H9 (cell line): ENCODE data around the gene PTOV1. TPM values are rescaled to one million over a fixed set of nuclear protein-coding genes. Genes with fewer than 3 reads are reported as not detected.
A peak's percentile ranks its signal among the peaks of the same experiment; 100 is the strongest.

Source experiments
- DNase-seq: peaks from one replicate; pipeline ENCODE4 v3.0.0-alpha.2; 2017
- H2AFZ ChIP-seq: one replicate; pipeline ENCODE4 v1.6.1; 2013; ENCODE audit warnings: mild to moderate bottlenecking, low read length, control low read depth, moderate library complexity
- H2AK5ac ChIP-seq: 2 replicates; pipeline ENCODE4 v1.6.1; 2013; ENCODE audit warnings: low read length, control low read depth, mixed read lengths; ENCODE audit not compliant: insufficient read length
- H2BK120ac ChIP-seq: one replicate; pipeline ENCODE4 v1.6.1; 2013; ENCODE audit warnings: low read depth, mild to moderate bottlenecking, low read length, control low read depth, inconsistent platforms; ENCODE audit not compliant: poor library complexity, severe bottlenecking
- H2BK12ac ChIP-seq: 2 replicates; pipeline ENCODE4 v1.6.1; 2013; ENCODE audit warnings: low read length, control low read depth, mixed read lengths, low read depth; ENCODE audit not compliant: insufficient read length
- H2BK15ac ChIP-seq: 2 replicates; pipeline ENCODE4 v1.6.1; 2013; ENCODE audit warnings: low read depth, low read length, control low read depth
- H2BK20ac ChIP-seq: one replicate; pipeline ENCODE4 v1.6.1; 2013; ENCODE audit warnings: low read depth, mild to moderate bottlenecking, low read length, control low read depth, inconsistent platforms; ENCODE audit not compliant: poor library complexity, severe bottlenecking
- H2BK5ac ChIP-seq: 2 replicates; pipeline ENCODE4 v1.6.1; 2013; ENCODE audit warnings: low read length, control low read depth, mixed read lengths; ENCODE audit not compliant: insufficient read length
- H3K14ac ChIP-seq: 2 replicates; pipeline ENCODE4 v1.6.1; 2013; ENCODE audit warnings: low read length, control low read depth; ENCODE audit not compliant: insufficient read depth
- H3K18ac ChIP-seq: 2 replicates; pipeline ENCODE4 v1.6.1; 2013; ENCODE audit warnings: low read depth, mild to moderate bottlenecking, mixed read lengths, low read length, control low read depth; ENCODE audit not compliant: insufficient read length
- H3K23ac ChIP-seq: 2 replicates; pipeline ENCODE4 v1.6.1; 2013; ENCODE audit warnings: low read length, control low read depth, mixed read lengths, low read depth; ENCODE audit not compliant: insufficient read length
- H3K23me2 ChIP-seq: 2 replicates; pipeline ENCODE4 v1.6.1; 2013; ENCODE audit warnings: low read depth, mild to moderate bottlenecking, mixed read lengths, low read length, control low read depth; ENCODE audit not compliant: insufficient read length, poor library complexity, severe bottlenecking
- H3K27ac ChIP-seq: 2 replicates; pipeline ENCODE4 v1.5.1; 2013; ENCODE audit warnings: low read length, control low read depth, mixed read lengths, low read depth; ENCODE audit not compliant: insufficient read length
- H3K27me3 ChIP-seq: 2 replicates; pipeline ENCODE4 v1.6.1; 2013; ENCODE audit warnings: low read length, control low read depth, inconsistent platforms; ENCODE audit not compliant: insufficient read depth
- H3K4ac ChIP-seq: 2 replicates; pipeline ENCODE4 v1.6.1; 2013; ENCODE audit warnings: low read depth, mild to moderate bottlenecking, control low read depth, inconsistent platforms, low read length, moderate library complexity
- H3K4me1 ChIP-seq: 2 replicates; pipeline ENCODE4 v1.6.1; 2013; ENCODE audit warnings: low read length, control low read depth, inconsistent platforms; ENCODE audit not compliant: insufficient read depth
- H3K4me2 ChIP-seq: 2 replicates; pipeline ENCODE4 v1.6.1; 2013; ENCODE audit warnings: low read length, control low read depth, mixed read lengths; ENCODE audit not compliant: insufficient read length, insufficient read depth
- H3K56ac ChIP-seq: 2 replicates; pipeline ENCODE4 v1.6.1; 2013; ENCODE audit warnings: low read depth, mild to moderate bottlenecking, mixed read lengths, low read length, control low read depth; ENCODE audit not compliant: insufficient read length
- H3K79me1 ChIP-seq: 2 replicates; pipeline ENCODE4 v1.6.1; 2013; ENCODE audit warnings: low read depth, mild to moderate bottlenecking, moderate library complexity, low read length, control low read depth, inconsistent platforms; ENCODE audit not compliant: insufficient read depth, poor library complexity, severe bottlenecking
- H3K79me2 ChIP-seq: 2 replicates; pipeline ENCODE4 v1.6.1; 2013; ENCODE audit warnings: low read length, control low read depth, inconsistent platforms; ENCODE audit not compliant: insufficient read depth
- H3K9ac ChIP-seq: 2 replicates; pipeline ENCODE4 v1.6.1; 2013; ENCODE audit warnings: low read length, control low read depth, mixed read lengths; ENCODE audit not compliant: insufficient read length; ENCODE audit errors: extremely low read depth
- H3K9me3 ChIP-seq: one replicate; pipeline ENCODE4 v1.6.1; 2013; ENCODE audit warnings: low read depth, low read length, inconsistent platforms; ENCODE audit not compliant: control insufficient read depth
- H3T11ph ChIP-seq: one replicate; pipeline ENCODE4 v1.6.1; 2013; ENCODE audit warnings: mild to moderate bottlenecking, low read length, control low read depth, inconsistent platforms
- H4K20me1 ChIP-seq: one replicate; pipeline ENCODE4 v1.6.1; 2013; ENCODE audit not compliant: control insufficient read depth, insufficient read length, insufficient read depth
- H4K5ac ChIP-seq: 2 replicates; pipeline ENCODE4 v1.6.1; 2013; ENCODE audit warnings: low read depth, mild to moderate bottlenecking, mixed read lengths, low read length, control low read depth; ENCODE audit not compliant: insufficient read length
- H4K8ac ChIP-seq: replicated peaks from 2 replicates; pipeline ENCODE4 v1.6.1; 2013; ENCODE audit warnings: low read length, control low read depth, mixed read lengths, low read depth; ENCODE audit not compliant: insufficient read length
- H4K91ac ChIP-seq: 2 replicates; pipeline ENCODE4 v1.6.1; 2013; ENCODE audit warnings: low read depth, mild to moderate bottlenecking, moderate library complexity, mixed read lengths, low read length, control low read depth; ENCODE audit not compliant: insufficient read length
- H3K27ac Mint-ChIP-seq, 3 experiments: 2 replicates in 2 of 3; 3 replicates in 1 of 3; pipeline ENCODE4 v1.8.0; 2020 to 2021; ENCODE audit warnings: mixed read lengths in 3 of 3, mild to moderate bottlenecking in 1 of 3, moderate library complexity in 1 of 3
- H3K27me3 Mint-ChIP-seq: 2 replicates; pipeline ENCODE4 v1.8.0; 2021; ENCODE audit warnings: low read depth, mild to moderate bottlenecking, moderate library complexity, mixed read lengths
- H3K36me3 Mint-ChIP-seq, 3 experiments: 2 replicates in 2 of 3; 3 replicates in 1 of 3; pipeline ENCODE4 v1.8.0; 2020 to 2021; ENCODE audit warnings: low read depth in 3 of 3, mixed read lengths in 3 of 3; ENCODE audit not compliant: insufficient read depth in 1 of 3
- H3K4me1 Mint-ChIP-seq, 2 experiments: 2 replicates each; pipeline ENCODE4 v1.8.0; 2020; ENCODE audit warnings: mixed read lengths in 2 of 2
- H3K4me3 Mint-ChIP-seq, 2 experiments: 2 replicates in 1 of 2; 3 replicates in 1 of 2; pipeline ENCODE4 v1.8.0; 2020 to 2021; ENCODE audit warnings: mild to moderate bottlenecking in 2 of 2, mixed read lengths in 2 of 2, moderate library complexity in 1 of 2
- H3K9me3 Mint-ChIP-seq, 2 experiments: 2 replicates in 1 of 2; 3 replicates in 1 of 2; pipeline ENCODE4 v1.8.0; 2020; ENCODE audit warnings: mild to moderate bottlenecking in 2 of 2, mixed read lengths in 2 of 2, moderate library complexity in 1 of 2
- CTCF ChIP-seq: fragments of 200-600 bp; sonication (generic); conservative IDR thresholded peaks from 3 replicates; pipeline ENCODE4 v1.8.0; 2021; ENCODE audit warnings: antibody characterized with exemption, mild to moderate bottlenecking
- WGBS: extraction: QIAGEN DNeasy Blood & Tissue Kit; methylation state at CpG from one replicate; pipeline ENCODE4 v1.1.7; 2013; ENCODE audit warnings: missing lambda C conversion rate, low lambda C conversion rate, mixed read lengths; ENCODE audit not compliant: insufficient read length; ENCODE audit errors: extremely low coverage; 5-methylcytosine and 5-hydroxymethylcytosine counted together
- total RNA-seq: library from RNA; stranded (reverse); gene quantifications from 2 replicates; pipeline ENCODE4 v1.2.1, GENCODE V29; 2021

The PTOV1 gene
- total RNA-seq, 1 experiment from 2014 or later, result 309 TPM

GRCh38 chr19:49808711-49809159, 42.2 kb upstream of the PTOV1 start:
- no peak overlapping the region for H2BK5ac ChIP-seq
- no CpG with 5 or more reads among the region's 31 CpGs for WGBS
- H3K18ac ChIP-seq, result peak overlapping the region; percentile 73
- peak overlapping the region; percentile 72 to 83 for H3K4me3 Mint-ChIP-seq
- H3K27me3 ChIP-seq, result no peaks in the 10 kb centered on the region
- H3K14ac ChIP-seq, result peak overlapping the region; percentile 80
- H3K27me3 Mint-ChIP-seq, result peaks cover 7% of the 10 kb centered on the region
- peaks cover 16 to 30% of the 10 kb centered on the region in 2 experiments for H3K4me1 Mint-ChIP-seq
- DNase-seq, result peak; percentile 98
- H4K20me1 ChIP-seq, result no peaks in the 10 kb centered on the region
- H3K9ac ChIP-seq, result peak overlapping the region; percentile 28
- H3T11ph ChIP-seq, result no peak overlapping the region
- H2BK15ac ChIP-seq, result no peak overlapping the region
- H3K9me3 ChIP-seq, result no peaks in the 10 kb centered on the region
- no peaks in the 10 kb centered on the region; a peak in 2 of 5 replicates for H3K9me3 Mint-ChIP-seq
- H3K56ac ChIP-seq, result no peak overlapping the region
- no peak overlapping the region for H3K27ac ChIP-seq
- H3K4me2 ChIP-seq, result peak overlapping the region; percentile 22
- H3K79me2 ChIP-seq, result no peaks in the 10 kb centered on the region
- H4K5ac ChIP-seq, result no peak overlapping the region
- H3K27ac Mint-ChIP-seq, result peak overlapping the region in 1 of 3 experiments; percentile 82; a peak in 1 of 7 replicates
- H4K91ac ChIP-seq, result no peak overlapping the region
- H3K4ac ChIP-seq, result no peak overlapping the region
- H2AK5ac ChIP-seq, result no peak overlapping the region
- peaks cover 12 to 31% (median 28%) of the 10 kb centered on the region in 3 experiments; a peak in 6 of 7 replicates for H3K36me3 Mint-ChIP-seq
- no peak overlapping the region for H2BK12ac ChIP-seq
- H2BK20ac ChIP-seq, result no peak overlapping the region
- peaks cover 3% of the 10 kb centered on the region for H3K4me1 ChIP-seq
- no peak overlapping the region for H4K8ac ChIP-seq
- H2AFZ ChIP-seq, result no peak overlapping the region
- H3K23ac ChIP-seq, result no peak overlapping the region
- TF ChIP-seq CTCF, result no peak
- H3K23me2 ChIP-seq, result peaks cover 13% of the 10 kb centered on the region
- no peak overlapping the region for H2BK120ac ChIP-seq
- no peaks in the 10 kb centered on the region for H3K79me1 ChIP-seq
